Muscle of leg (tissue), 11 donors: ENCODE data around the gene BPIFB2. TPM values are rescaled to one million over a fixed set of nuclear protein-coding genes. Genes with fewer than 3 reads are reported as not detected.

Experiments
- DNase-seq: peaks from one replicate; pipeline ENCODE4 v3.0.0; 2013
- H3K27ac ChIP-seq: one replicate; pipeline ENCODE4 v1.5.1; 2013; ENCODE audit warnings: mild to moderate bottlenecking, low read length, control low read depth
- H3K27me3 ChIP-seq: one replicate; pipeline ENCODE4 v1.6.1; 2013; ENCODE audit warnings: low read length; ENCODE audit not compliant: control insufficient read depth, insufficient read depth
- H3K36me3 ChIP-seq: one replicate; pipeline ENCODE4 v1.6.1; 2013; ENCODE audit warnings: low read length; ENCODE audit not compliant: control insufficient read depth, insufficient read depth
- H3K4me1 ChIP-seq: one replicate; pipeline ENCODE4 v1.6.1; 2013; ENCODE audit warnings: low read length; ENCODE audit not compliant: control insufficient read depth, insufficient read depth
- H3K4me3 ChIP-seq: one replicate; pipeline ENCODE4 v1.5.1; 2013; ENCODE audit warnings: low read length, control low read depth
- H3K9me3 ChIP-seq: replicated peaks from 2 replicates; pipeline ENCODE4 v1.6.1; 2013; ENCODE audit warnings: low read depth, low read length; ENCODE audit not compliant: control insufficient read depth
- WGBS: methylation state at CpG from one replicate; pipeline ENCODE4 v1.1.5; 2013; ENCODE audit warnings: missing lambda C conversion rate; ENCODE audit not compliant: insufficient coverage; 5-methylcytosine and 5-hydroxymethylcytosine counted together
- polyA plus RNA-seq, 8 donors: library from polyadenylated mRNA; unstranded; fragments of 120-200 nt; gene quantifications; one replicate each; pipeline versions ENCODE4 v1.2.1 to v1.2.3, GENCODE V29; 2013; ENCODE audit warnings: inconsistent platforms in 1 of 8, low replicate concordance in 1 of 8; ENCODE audit not compliant: insufficient read length in 8 of 8, insufficient read depth in 1 of 8
- total RNA-seq: library from RNA; stranded (reverse); fragments of 120-200 nt; gene quantifications from one replicate; pipeline ENCODE4 v1.2.4, GENCODE V29; 2013

The BPIFB2 gene
- total and polyA plus RNA-seq, 9 donors: 0.10 TPM; not detected in 8

DNA sequence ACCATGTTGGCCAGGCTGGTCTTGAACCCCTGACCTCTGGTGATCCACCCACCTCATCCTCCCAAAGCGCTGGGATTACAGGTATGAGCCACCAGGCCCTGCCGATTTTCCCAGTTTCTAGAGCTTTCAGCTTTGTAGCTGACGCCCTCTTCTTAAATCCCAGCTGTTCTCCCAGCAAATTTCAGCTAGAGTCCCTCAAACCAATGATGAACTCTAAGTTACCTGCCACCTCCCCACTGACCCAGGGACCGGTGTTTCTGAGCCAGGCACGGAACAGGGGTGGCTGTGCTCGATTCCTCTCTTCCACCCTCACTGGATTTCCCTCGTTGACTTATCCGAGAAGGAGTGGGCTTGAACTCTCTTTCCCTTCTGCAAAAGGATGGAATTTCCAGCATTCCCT lies 42.4 kb upstream of the BPIFB2 start:
- H3K4me3 ChIP-seq: no peak overlapping the region
- peaks cover 3% of the 10 kb centered on the region for H3K27me3 ChIP-seq
- 68% methylated on average over 6 of the region's 8 CpGs for WGBS
- H3K36me3 ChIP-seq: no peaks in the 10 kb centered on the region
- H3K4me1 ChIP-seq: no peaks in the 10 kb centered on the region
- DNase-seq: no peak
- no peaks in the 10 kb centered on the region for H3K9me3 ChIP-seq
- no peak overlapping the region for H3K27ac ChIP-seq

DNA sequence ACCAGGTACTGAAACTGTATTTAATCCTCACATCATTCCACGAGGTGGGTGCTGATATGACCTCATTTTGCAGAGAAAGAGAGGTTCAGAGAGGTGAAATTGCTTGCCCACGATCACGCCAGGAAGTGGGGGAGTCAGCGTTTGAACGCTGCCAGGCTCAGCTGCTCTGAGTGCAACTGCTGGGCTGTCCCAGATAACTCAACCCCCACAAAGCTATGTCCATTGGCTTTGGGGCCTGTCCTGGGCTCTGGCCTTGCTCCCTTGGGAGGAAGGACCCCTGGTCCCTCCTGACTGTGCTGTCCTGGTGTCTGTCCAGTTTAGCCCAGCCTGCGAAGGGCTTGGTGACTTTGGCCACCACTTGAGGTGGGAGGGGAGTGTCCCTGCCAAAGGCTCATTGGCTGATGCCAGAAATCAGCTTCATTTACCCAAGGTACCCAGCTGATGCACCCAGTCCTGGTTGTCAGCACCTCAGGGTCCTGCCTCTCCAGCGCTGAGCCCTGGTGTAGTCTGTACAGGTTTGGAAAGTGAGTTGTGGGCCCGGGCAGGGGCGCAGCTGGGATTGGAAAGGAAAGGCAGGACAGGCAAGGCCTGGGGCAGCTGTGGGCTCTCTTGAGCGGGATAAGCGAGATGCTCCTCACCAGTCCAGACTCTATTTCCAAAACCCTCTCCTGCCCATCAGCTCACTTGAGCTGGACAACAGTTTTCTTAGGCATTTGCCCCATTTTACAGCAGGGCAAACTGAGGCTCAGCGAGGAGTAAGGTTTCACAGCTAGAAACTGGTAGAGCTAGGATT lies 41.7 kb upstream of the BPIFB2 start:
- Histone ChIP-seq H3K4me1 (no peaks in the 10 kb centered on the region), H3K4me3 (no peak overlapping the region), H3K27ac (no peak overlapping the region), H3K27me3 (peaks cover 3% of the 10 kb centered on the region), H3K36me3 (no peaks in the 10 kb centered on the region), H3K9me3 (no peaks in the 10 kb centered on the region)
- 35% methylated on average over 6 of the region's 12 CpGs for WGBS
- no peak for DNase-seq

DNA sequence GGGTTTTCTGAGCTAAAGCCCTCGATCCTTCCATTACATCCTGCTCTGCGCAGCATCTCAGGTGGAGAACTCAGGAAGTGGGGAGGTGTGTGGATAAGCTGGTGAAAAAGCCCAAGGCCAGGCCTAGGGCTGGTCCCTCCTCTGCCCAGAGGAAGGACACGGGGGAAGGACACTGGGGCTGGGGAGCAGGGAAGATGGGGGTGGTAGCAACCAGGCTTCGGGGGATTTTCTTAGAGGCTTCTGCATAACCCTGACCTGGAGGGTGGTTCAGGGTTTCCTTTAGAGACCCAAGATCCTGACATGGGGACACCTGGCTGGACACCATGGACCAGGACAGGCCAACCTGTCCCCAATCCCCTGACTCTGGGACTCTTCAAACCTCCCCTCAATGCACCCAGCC lies 41.1 kb upstream of the BPIFB2 start:
- Histone ChIP-seq H3K27ac (no peak overlapping the region), H3K4me1 (peaks cover under 1% of the 10 kb centered on the region), H3K36me3 (no peaks in the 10 kb centered on the region), H3K27me3 (peaks cover 3% of the 10 kb centered on the region), H3K9me3 (no peaks in the 10 kb centered on the region), H3K4me3 (no peak overlapping the region)
- DNase-seq: no peak
- WGBS: 93% methylated on average over 2 of the region's 4 CpGs

DNA sequence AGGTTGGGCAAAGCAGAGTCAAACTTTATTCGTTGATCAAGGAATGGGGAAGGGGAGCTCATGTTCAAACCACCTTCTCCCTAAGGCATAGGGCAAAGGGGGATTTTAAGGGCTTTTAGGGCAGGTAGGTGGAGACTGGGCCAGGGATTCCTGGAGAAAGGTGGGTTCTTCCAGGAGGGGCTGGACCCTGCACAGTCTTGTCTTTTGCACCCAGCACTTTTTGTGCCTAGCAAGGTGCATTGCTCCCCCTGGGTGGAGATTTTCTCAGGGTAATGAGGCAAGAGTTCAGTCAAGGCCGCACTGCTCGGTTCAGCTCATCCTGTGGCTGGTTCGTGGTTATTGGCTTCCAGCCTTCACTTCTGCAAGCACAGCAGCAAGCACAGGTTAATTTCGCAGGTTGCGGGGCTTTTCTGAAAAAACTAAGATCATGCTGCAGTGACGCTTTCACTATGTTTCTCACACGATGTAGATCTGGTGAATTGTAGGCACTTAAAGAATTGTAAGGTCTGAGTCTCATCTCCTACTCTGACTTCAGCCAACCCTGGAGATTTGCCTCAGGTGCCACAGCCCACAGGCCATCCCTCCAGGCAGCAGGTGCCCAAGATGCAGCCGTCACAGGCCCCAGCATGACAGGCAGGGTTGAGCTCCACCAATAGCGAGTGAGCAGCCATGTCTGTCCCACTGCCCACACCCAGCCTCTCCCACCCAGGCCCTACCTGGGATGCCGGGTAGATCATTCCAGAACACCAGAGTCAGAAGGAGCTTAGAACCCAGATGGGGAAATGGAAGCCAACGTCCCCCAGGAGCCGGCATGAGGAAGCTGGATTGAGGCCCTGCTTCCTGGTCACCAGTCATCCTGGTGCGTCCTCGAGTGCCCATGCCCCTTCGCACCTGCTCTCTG lies 40.4 kb upstream of the BPIFB2 start:
- no peak for DNase-seq
- Histone ChIP-seq H3K36me3 (no peaks in the 10 kb centered on the region), H3K4me3 (no peak overlapping the region), H3K9me3 (no peaks in the 10 kb centered on the region), H3K27ac (no peak overlapping the region), H3K4me1 (peaks cover 6% of the 10 kb centered on the region), H3K27me3 (peaks cover 3% of the 10 kb centered on the region)
- WGBS: 65% methylated on average over 10 of the region's 16 CpGs

DNA sequence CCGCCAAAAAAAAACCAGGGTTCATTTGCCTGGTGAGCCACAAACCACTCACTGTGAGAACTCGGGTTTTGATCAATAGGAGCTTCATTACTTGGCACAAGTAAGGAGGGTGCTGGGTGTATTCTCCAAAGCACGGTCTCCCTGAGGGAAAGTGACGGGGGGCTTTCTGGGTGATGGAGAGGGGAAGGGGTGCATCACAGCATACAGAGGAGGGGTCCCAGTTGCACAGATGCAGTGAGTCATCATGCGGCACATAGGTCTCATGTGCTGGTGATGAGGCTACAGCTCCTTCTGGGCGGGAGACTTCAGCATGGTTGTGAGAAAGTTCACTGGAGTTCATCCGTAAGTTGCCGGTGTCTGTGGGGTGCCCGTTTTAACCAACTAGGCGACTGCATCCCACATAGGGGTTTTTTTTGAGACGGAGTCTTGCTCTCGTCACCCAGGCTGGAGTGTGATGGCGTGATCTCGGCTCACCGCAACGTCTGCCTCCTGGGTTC lies 39.5 kb upstream of the BPIFB2 start:
- H3K27me3 ChIP-seq: peaks cover 3% of the 10 kb centered on the region
- no peak overlapping the region for H3K4me3 ChIP-seq
- H3K36me3 ChIP-seq: no peaks in the 10 kb centered on the region
- 80% methylated on average over 11 of the region's 16 CpGs for WGBS
- peaks cover 8% of the 10 kb centered on the region for H3K4me1 ChIP-seq
- DNase-seq: no peak
- no peak overlapping the region for H3K27ac ChIP-seq
- H3K9me3 ChIP-seq: no peaks in the 10 kb centered on the region

DNA sequence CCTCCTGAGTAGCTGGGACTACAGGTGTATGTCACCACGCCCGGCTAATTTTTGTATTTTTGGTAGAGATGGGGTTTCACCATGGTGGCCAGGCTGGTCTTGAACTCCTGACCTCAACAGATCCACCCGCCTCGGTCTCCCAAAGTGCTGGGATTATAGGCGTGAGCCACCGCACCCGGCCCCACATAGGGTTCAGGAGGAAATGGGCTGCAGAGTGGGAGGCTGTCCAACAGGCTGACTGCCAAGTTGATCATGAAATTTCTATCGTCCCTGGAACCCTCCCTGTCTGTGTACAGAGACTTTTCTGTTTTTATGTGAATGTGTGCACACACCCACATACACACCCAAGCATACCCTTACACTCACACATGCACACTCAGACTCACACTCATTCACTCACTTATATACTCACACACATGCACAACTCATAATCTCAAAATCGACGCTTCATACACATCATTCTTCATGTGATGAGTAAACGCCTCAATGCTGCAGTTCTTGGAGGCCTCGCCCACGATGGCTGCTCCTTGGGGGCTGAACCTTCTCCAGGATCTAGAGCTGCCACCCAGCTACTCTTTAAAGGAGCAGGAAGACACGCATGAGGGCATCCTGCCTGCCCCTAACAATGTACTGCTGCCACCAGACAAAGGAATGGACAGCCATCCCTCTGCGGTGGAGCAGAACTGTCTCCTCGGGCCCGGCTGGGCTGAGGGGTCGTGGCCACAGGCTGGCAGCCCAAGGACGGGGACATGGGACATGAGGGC lies 38.8 kb upstream of the BPIFB2 start:
- H3K36me3 ChIP-seq: no peaks in the 10 kb centered on the region
- DNase-seq: no peak
- peaks cover 8% of the 10 kb centered on the region for H3K4me1 ChIP-seq
- H3K9me3 ChIP-seq: no peaks in the 10 kb centered on the region
- no peak overlapping the region for H3K4me3 ChIP-seq
- H3K27me3 ChIP-seq: peaks cover 3% of the 10 kb centered on the region
- WGBS: 52% methylated on average over 5 of the region's 19 CpGs
- H3K27ac ChIP-seq: no peak overlapping the region

DNA sequence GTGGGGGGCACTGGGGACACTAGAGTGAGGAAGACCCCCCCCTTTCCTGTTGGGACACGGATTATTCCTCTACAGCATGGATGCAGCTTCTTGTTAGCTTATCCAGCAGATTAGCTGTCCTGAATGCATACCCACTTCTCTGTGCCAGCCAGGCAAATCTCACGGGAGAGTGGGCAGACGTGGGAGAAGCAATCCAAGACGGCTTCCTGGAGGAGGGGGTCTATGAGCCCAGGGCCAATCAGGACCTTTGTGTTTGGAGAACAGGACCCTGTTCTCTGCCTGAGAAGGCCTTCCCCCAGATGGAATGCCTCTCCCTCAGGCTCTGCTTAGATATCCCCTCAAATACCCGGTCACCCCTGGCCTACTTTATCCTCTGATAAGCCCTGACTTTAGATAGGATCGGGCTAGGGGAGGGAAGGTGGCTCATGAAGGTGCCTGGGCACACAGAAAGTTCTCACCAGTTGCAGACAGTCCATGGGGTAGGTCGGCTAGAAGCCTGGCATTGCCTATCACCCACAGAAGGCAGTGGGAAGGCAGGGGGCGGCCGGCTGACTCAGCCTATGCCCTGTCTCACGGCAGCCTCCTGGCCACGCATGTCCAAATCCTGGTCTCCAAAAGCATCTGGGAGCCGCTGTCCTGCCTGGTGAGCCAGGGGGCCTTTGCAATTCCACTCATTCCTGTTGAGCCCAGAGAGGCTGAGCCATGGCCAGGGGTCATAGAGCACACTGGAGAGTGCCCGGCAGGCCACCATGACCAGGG lies 38.0 kb upstream of the BPIFB2 start:
- Histone ChIP-seq H3K27me3 (peaks cover 3% of the 10 kb centered on the region), H3K4me1 (peaks cover 8% of the 10 kb centered on the region), H3K9me3 (no peaks in the 10 kb centered on the region), H3K4me3 (no peak overlapping the region), H3K36me3 (no peaks in the 10 kb centered on the region), H3K27ac (no peak overlapping the region)
- 79% methylated on average over 9 of the region's 13 CpGs for WGBS
- no peak for DNase-seq

DNA sequence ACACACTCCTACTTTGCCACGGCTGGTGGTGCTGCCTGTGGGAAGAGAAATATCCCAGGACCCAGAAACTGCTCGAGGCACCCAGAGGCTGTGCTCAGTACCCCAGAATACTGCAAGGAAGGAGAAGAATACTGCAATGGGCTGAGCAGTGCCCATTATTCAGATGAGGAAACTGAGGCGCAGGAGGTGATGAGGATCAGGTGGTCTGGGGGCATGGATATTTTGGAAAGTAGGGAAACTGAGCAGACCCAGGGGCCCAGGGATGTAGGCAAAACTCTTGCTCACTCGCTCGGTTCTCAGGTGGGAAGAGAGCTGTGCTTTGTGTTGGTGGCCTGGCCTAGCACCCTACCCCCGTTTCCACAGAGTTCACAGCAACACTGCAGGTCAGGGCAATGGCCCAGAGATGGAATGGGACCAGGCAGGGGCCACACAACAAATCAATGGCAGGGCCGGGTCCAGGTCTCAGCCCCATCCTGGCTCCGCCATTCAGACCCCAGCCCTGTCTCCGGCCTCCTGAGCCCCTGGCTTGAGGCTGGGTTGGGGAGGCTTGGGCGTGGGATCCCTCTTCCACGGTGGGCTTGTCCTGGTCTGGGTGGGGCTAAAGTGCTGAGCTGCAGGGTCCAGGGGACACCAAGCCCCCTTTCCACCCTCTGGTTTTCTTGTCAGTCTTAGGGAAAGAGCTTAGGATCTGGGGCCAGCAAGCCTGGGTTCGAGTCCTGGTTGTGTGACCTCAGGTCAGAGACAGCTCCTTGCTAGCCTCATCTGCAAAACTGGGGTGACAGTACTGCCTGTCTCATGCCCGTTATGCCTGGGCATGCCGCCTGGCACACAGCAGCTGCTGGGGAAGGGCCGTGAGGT lies 37.2 kb upstream of the BPIFB2 start:
- H3K27ac ChIP-seq: no peak overlapping the region
- WGBS: 90% methylated on average over 10 of the region's 15 CpGs
- H3K27me3 ChIP-seq: peaks cover 3% of the 10 kb centered on the region
- H3K9me3 ChIP-seq: no peaks in the 10 kb centered on the region
- DNase-seq: no peak
- H3K4me3 ChIP-seq: no peak overlapping the region
- peaks cover 8% of the 10 kb centered on the region for H3K4me1 ChIP-seq
- no peaks in the 10 kb centered on the region for H3K36me3 ChIP-seq

DNA sequence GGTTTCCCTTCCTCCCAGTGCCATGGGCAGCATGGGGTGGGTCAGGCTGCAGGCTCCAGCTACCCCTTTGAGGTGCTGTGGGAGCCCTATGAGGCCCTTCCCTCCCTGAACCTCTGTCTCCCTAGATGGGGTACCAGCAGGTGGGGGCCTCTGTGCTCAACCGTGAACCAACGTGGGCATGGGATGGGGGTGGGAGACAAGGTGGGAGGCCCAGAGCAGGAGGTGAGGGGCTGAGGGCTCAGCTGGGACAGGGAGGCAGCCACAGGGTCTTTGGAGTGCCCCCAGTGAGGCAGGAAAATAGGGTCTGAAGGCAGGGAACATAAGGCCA lies 36.6 kb upstream of the BPIFB2 start:
- H3K36me3 ChIP-seq: no peaks in the 10 kb centered on the region
- no peak for DNase-seq
- no peak overlapping the region for H3K27ac ChIP-seq
- no peak overlapping the region for H3K4me3 ChIP-seq
- peaks cover 3% of the 10 kb centered on the region for H3K27me3 ChIP-seq
- peaks cover 8% of the 10 kb centered on the region for H3K4me1 ChIP-seq
- no peaks in the 10 kb centered on the region for H3K9me3 ChIP-seq
- 84% methylated on average over 2 of the region's 2 CpGs for WGBS
